GM12874 (cell line): ENCODE data around the gene RFNG.

Source experiments
- TF ChIP-seq, protein P1 (sequence below): IDR thresholded peaks from 2 replicates; pipeline ENCODE4 v1.5.1; 2011; ENCODE audit warnings: low read depth, mild to moderate bottlenecking, control low read depth, low read length, moderate library complexity; ENCODE audit not compliant: insufficient read depth

The RFNG gene

GRCh38 chr17:82024859-82025258 is 26.8 kb downstream of the RFNG start:
- TF ChIP-seq, protein P1, sequence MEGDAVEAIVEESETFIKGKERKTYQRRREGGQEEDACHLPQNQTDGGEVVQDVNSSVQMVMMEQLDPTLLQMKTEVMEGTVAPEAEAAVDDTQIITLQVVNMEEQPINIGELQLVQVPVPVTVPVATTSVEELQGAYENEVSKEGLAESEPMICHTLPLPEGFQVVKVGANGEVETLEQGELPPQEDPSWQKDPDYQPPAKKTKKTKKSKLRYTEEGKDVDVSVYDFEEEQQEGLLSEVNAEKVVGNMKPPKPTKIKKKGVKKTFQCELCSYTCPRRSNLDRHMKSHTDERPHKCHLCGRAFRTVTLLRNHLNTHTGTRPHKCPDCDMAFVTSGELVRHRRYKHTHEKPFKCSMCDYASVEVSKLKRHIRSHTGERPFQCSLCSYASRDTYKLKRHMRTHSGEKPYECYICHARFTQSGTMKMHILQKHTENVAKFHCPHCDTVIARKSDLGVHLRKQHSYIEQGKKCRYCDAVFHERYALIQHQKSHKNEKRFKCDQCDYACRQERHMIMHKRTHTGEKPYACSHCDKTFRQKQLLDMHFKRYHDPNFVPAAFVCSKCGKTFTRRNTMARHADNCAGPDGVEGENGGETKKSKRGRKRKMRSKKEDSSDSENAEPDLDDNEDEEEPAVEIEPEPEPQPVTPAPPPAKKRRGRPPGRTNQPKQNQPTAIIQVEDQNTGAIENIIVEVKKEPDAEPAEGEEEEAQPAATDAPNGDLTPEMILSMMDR: no peak

DNA sequence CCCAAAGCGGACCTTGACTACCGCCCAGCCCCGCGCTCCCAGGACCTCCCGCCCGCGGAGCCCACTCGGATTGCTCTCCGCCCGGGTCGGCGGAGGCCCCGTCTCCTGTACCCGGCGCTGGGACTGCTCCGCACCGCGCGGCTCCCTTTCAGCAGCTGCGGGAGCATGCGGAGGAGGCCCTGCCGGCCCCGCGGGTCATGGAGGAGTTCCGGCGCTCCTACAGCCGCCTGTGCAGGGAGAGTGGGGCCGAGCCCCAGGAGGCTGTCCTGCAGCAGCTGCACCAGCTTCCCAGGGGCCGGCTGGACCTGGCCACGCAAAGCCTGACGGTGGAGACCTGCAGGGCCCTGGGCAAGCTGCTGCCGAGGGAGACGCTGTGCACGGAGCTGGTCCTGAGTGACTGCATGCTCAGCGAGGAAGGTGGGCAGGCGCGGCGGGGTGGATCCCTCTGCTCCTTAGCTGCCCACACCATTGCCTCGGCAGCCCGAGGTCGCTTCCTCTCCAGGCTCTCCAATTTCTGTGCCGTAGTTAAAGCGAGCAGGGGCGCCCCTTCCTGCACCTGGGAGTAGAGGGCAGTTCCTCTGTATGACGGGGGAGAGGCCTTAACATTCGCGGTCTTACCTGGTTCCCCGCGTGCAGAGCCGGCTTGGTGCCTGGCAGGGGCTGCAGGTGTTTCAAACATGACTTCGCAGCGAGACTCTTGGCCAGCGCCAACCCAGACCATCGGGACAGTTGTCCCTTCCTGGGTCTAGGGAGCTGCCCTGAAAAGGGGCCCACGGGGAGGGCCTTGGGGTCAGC is 28.0 kb downstream of the RFNG start:
- TF ChIP-seq, protein P1: no peak

DNA sequence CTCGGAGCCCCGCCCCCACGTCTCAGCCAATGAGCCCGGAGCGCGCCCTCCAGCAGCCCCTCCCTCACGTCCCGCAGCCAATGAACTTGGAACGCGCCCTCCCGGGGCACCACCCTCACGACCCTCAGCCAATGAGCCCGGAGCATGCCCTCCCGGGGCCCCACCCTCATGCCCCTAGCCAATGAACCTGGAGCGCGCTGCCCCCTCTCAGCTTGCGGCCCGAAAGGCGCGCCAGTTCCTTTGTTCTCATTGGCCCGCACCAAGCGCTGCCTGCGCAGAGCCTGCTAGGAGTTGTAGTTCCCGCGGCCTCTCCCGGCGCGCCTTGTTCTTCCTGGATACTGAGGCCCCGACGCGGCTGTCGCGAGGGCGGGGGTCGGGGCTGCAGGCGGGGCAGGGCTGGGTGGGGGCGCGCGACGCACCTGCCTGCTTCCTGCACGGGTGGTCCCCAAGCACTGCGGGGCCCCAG is 28.6 kb downstream of the RFNG start, which contains the start of gene LRRC45:
LRRC45 (plus strand) TSS at position 325 of the 466 bp plus-strand sequence. CDS start 339 bp downstream, outside the sequence.
- TF ChIP-seq, protein P1: no peak

DNA sequence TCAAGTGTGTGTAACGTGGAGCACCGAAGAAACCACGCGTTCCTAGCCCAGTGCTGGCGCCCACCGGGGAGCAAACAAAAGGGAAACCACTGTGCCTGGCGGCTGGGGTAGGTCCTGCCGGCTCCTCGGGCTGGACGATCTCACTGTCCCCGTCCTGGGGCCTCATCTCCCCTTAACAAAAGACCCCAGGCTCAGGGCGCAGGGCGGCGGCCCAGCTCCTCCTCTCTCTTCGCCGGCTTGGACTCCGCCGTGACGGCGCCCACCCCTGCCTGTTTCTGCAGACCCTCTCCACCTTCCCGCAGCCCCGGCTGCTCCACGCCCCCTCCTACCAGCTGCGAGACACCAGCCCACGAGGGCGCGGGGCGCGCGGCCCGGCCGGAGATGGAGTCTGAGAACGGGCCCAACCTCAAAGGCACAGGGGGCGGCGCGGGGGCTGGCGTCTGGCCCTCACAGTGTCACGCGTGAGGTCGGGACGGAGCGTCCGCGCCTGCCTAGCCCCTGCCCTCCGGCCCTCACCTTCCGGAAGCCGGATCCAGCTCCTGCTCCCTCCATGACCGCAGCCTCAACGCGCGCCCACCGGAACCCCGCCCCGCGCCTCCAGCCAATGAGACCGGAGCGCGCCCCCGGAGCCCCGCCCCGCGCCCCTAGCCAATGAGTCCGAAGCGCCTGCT is 29.2 kb downstream of the RFNG start, which contains the start of gene CENPX:
CENPX (minus strand) TSS at position 569 of the 671 bp plus-strand sequence; CDS start at position 552, 17 bp downstream.
- TF ChIP-seq, protein P1: no peak

DNA sequence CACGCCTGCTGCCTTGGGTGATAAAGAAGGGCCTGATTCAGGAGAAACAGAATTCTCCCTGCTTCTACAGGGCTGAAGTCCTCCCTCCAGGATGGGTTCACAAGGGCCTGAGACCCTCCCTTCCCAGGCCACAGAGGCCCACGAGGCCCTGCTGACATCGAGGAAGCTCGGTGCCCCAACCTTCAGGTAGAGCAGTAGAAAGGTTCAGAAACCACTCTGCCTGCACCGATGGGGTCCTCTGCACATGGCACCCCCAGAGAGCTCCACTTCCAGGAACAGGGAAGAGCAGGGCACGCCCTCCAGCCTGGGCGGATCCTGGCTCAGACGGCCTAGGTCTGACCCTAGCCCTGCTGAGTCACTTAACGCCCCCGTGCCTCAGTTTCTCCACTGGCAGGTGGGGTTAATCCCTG is 29.7 kb downstream of the RFNG start:
- TF ChIP-seq, protein P1: no peak

- TF ChIP-seq, protein P1: peak; percentile 60
These were observed 30.3 kb downstream of the RFNG start for GRCh38 chr17:82021107-82021899.
